Activated naive CD4-positive, alpha-beta T cell treated with anti-CD3 and anti-CD28 coated beads, Interleukin-2, amount 10 ng/mL, durations not matched to agents 5 hours and 36 hours (primary cell): ENCODE measurements around the gene BACE1. TPM values are rescaled to one million over a fixed set of nuclear protein-coding genes. Genes with fewer than 3 reads are reported as not detected.

Experiments used
- total RNA-seq, 2 experiments: library from RNA; stranded (reverse); gene quantifications; one replicate each; pipeline ENCODE4 v1.2.3, GENCODE V29; 2021

BACE1 gene
- total RNA-seq, result under 1 TPM; 0.58 to 0.72 TPM

DNA sequence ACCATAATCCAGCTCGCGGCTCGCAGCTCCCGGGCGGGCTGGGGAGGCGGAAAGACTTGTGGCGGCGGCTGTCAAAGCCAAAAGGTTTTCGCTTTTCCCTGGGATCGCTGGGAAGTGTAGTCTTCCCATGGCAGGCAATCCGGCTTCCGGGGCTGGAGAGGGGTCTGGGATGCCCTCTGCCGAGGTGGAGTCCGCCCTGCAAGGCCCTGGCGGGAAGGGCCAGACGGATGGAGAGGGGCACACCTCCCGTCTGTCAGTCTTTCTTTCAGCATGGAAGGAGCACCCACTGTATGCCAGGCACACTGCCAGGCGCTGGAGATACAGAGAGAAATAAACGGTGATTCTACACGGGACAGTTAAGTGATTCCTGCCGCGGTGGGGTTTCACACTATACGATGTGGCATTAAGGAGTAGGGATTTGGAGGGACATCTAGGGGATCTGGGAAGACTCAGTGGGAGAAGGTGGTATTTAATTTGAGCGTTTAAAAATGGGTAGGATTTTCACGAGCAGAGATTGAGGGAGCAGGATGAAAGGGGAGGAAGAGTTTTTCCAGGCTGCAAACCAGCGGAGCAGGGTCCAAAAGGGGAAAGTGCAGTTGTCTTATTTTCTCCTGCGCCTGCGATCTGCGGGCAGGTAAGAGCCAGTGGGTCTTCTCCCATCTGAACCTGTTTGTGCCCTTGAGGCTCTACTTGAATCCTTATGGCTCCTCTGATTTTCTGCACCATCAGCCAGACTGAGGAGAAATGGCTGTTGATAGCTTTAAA, at the start of gene BACE1:
Gene BACE1, minus strand, starts transcription at position 60 of the 765 bp plus-strand sequence. CDS start 461 bp downstream, outside the sequence.

DNA sequence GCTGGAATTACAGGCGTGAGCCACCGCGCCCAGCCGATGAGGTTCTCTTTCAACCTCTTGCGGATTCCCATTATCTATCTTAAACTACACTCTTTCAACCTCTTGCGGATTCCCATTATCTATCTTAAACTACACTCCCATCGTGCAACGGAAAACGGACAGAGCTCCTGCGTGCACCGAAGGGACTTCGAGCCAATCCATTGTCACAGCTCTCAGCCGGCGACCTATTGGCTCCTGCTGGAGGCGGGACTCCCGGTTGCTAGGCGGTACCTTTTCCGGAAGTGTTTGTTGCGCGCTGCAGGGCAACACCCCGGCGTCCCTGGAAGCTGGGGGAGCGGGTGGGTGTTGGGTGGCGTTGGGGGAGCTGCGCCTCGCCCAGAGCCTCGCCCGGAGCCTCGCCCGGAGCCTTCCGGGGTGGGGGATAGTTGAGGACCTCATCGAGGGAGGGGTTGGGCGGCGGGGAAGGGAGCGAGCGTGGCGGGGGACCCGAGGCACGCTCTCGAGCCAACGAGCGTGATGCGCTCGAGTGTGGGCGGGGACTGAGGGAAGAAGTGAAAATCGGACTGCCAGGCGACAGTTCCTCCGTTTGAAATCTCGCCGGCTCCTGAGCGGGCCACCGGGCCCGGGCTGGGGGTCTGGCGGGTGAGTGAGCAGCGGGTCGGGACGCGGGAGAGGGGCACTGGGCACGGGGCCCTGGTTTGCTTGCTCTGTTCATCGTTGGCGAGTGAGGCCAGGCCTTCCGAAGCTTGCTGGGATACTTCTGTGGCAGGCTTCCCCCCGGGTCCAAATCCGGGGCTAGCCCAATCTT, 11.7 kb upstream of the BACE1 start, which contains the start of gene CEP164:
Gene CEP164, plus strand, starts transcription at position 288 of the 808 bp plus-strand sequence. CDS start 10,733 bp downstream, outside the sequence.

DNA sequence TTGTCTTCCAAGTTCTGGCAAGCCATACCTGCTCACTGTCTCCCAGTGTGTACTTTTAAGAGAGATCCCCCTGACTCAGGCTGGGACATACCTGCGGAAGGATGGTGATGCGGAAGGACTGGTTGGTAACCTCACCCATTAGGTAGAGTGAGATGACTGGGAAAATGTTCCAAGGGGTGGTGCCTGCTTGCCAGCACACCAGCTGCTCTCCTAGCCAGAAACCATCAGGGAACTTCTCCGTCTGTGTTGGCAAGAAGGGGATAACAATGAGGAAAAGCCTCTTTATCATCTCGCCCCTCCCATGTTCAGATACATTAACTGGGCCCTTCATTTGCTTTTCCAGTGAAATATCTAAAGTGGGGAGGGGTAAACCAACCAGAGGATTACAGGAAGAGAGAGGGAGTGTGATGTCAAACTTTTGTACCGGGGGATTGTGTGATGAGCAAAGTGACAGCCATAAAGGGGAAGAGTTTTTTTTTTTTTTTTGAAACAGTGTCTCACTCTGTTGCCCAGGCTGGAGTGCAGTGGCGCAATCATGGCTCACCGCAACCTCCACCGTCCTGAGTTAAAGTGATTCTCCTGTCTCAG, 25.2 kb downstream of the BACE1 start, which contains the start of gene BACE1-AS:
Gene BACE1-AS, plus strand, starts transcription at position 538 of the 588 bp plus-strand sequence.

Other genes with a start within 250 kb of the BACE1 start
- 10 to 100 TPM; 40.9 to 41.6 TPM for gene SIK3, start 217.8 kb downstream of the BACE1 start, total RNA-seq
- gene PAFAH1B2, start 172.0 kb downstream of the BACE1 start, total RNA-seq, result 10 to 100 TPM; 48.4 to 50.4 TPM
- gene SIDT2, start 137.5 kb downstream of the BACE1 start, total RNA-seq, result 10 to 100 TPM; 33.3 to 34.0 TPM
- gene TAGLN, start 116.9 kb downstream of the BACE1 start, total RNA-seq, result 1 to 10 TPM; 4.6 to 5.4 TPM
- 100 to 1,000 TPM; 195 to 200 TPM for gene PCSK7, start 84.2 kb downstream of the BACE1 start, total RNA-seq
- gene RNF214, start 83.6 kb downstream of the BACE1 start, total RNA-seq, result 10 to 100 TPM; 19.0 to 21.2 TPM
- gene BACE1-AS, start 24.9 kb downstream of the BACE1 start, total RNA-seq, result 1 to 10 TPM; 6.0 to 7.1 TPM
- 10 to 100 TPM; 30.0 to 34.5 TPM for gene CEP164, start 11.6 kb upstream of the BACE1 start, total RNA-seq